Naive thymus-derived CD4-positive, alpha-beta T cell (primary cell): Measurements from ENCODE around the gene HOMER2. TPM values are rescaled to one million over a fixed set of nuclear protein-coding genes. Genes with fewer than 3 reads are reported as not detected.
"Not testable (repeated sequence)": the region's sequence is repeated elsewhere in the genome, so short reads cannot be mapped to it uniquely, and the experiment has no call there.

Experiments used
- ATAC-seq: fragments of 150-1000 bp; cut with Tn5 transposase; 2 replicates; pipeline ENCODE4 v1.10.0; 2021; ENCODE audit warnings: mild to moderate bottlenecking, moderate library complexity
- CTCF ChIA-PET: fragments of 350-600 bp; sonication (Branson Sonifier 250); formaldehyde crosslinking; loops from one replicate; lab custom pipeline; 2021; ENCODE audit warnings: antibody characterized with exemption; lab: Charles Lee
- POLR2A ChIA-PET: fragments of 350-600 bp; sonication (Branson Sonifier 250); formaldehyde crosslinking; loops from one replicate; lab custom pipeline; 2021; ENCODE audit warnings: antibody characterized with exemption, inconsistent platforms; lab: Charles Lee
- DNase-seq, 9 donors: peaks; one replicate each; pipeline versions ENCODE4 v3.0.0 to v3.0.0-alpha.2; 2020 to 2022; ENCODE audit warnings: mixed read lengths in 1 of 9
- H3K27ac ChIP-seq: one replicate; pipeline ENCODE4 v1.7.0; 2013; ENCODE audit warnings: mild to moderate bottlenecking, low read depth, low read length, moderate library complexity
- H3K27me3 ChIP-seq, 2 donors: one replicate each; pipeline ENCODE4 v1.7.0; 2013; ENCODE audit warnings: low read length in 2 of 2, mild to moderate bottlenecking in 2 of 2, moderate library complexity in 2 of 2; ENCODE audit not compliant: control insufficient read depth in 2 of 2, insufficient read depth in 2 of 2
- H3K36me3 ChIP-seq, 3 experiments: 1 replicate in 2 of 3; 2 replicates in 1 of 3; pipeline ENCODE4 v1.7.0; 2013; ENCODE audit warnings: low read length in 3 of 3, mild to moderate bottlenecking in 3 of 3, moderate library complexity in 1 of 3; ENCODE audit not compliant: insufficient read depth in 3 of 3, control insufficient read depth in 2 of 3
- H3K4me1 ChIP-seq, 2 donors: one replicate each; pipeline ENCODE4 v1.7.0; 2013; ENCODE audit warnings: low read length in 2 of 2, mild to moderate bottlenecking in 2 of 2, moderate library complexity in 1 of 2; ENCODE audit not compliant: control insufficient read depth in 2 of 2, insufficient read depth in 2 of 2
- H3K4me3 ChIP-seq: 2 replicates; pipeline ENCODE4 v1.7.0; 2013; ENCODE audit warnings: mild to moderate bottlenecking, low read length
- H3K9me3 ChIP-seq, 3 experiments: 1 replicate in 2 of 3; 2 replicates in 1 of 3; pipeline ENCODE4 v1.7.0; 2013; ENCODE audit warnings: low read length in 3 of 3; ENCODE audit not compliant: control insufficient read depth in 2 of 3
- H3K27ac Mint-ChIP-seq, 9 donors: one replicate each; pipeline ENCODE4 v1.8.0; 2020 to 2022; ENCODE audit warnings: mixed read lengths in 9 of 9, mild to moderate bottlenecking in 8 of 9, moderate library complexity in 5 of 9, inconsistent platforms in 2 of 9
- H3K27me3 Mint-ChIP-seq, 5 donors: one replicate each; pipeline ENCODE4 v1.8.0; 2021 to 2022; ENCODE audit warnings: mixed read lengths in 5 of 5, mild to moderate bottlenecking in 1 of 5
- H3K36me3 Mint-ChIP-seq, 5 donors: one replicate each; pipeline ENCODE4 v1.8.0; 2020 to 2022; ENCODE audit warnings: mixed read lengths in 5 of 5, mild to moderate bottlenecking in 3 of 5, inconsistent platforms in 1 of 5
- H3K4me1 Mint-ChIP-seq, 7 donors: one replicate each; pipeline ENCODE4 v1.8.0; 2020 to 2022; ENCODE audit warnings: mixed read lengths in 7 of 7, mild to moderate bottlenecking in 3 of 7, inconsistent platforms in 1 of 7
- H3K4me3 Mint-ChIP-seq, 10 donors: one replicate each; pipeline ENCODE4 v1.8.0; 2020 to 2022; ENCODE audit warnings: mild to moderate bottlenecking in 10 of 10, mixed read lengths in 10 of 10, moderate library complexity in 6 of 10, inconsistent platforms in 2 of 10
- H3K9me3 Mint-ChIP-seq, 11 donors: one replicate each; pipeline ENCODE4 v1.8.0; 2020 to 2022; ENCODE audit warnings: mixed read lengths in 11 of 11, mild to moderate bottlenecking in 4 of 11, inconsistent platforms in 1 of 11, moderate library complexity in 1 of 11
- intact Hi-C, 2 donors: fragments of 100-400 bp; cut with micrococcal nuclease; formaldehyde crosslinking; loops; one replicate each; pipeline ENCODE4 v1.15.1; 2023
- polyA plus RNA-seq, 2 donors: library from polyadenylated mRNA; unstranded; fragments of 300-500 nt; fragmentation: Illumina TruSeq; gene quantifications; one replicate each; pipeline ENCODE4 v1.2.3, GENCODE V29; 2021
- total RNA-seq, 6 experiments: library from RNA in 5 of 6; stranded (reverse) in 5 of 6; gene quantifications; 1 replicate in 5 of 6; 2 replicates in 1 of 6; pipeline ENCODE4 v1.2.3 and lab custom pipeline; 2021 to 2026

HOMER2 gene
- total and polyA plus RNA-seq, 7 experiments from 2014 or later: 3.8 to 29.1 (median 4.8) TPM

DNA sequence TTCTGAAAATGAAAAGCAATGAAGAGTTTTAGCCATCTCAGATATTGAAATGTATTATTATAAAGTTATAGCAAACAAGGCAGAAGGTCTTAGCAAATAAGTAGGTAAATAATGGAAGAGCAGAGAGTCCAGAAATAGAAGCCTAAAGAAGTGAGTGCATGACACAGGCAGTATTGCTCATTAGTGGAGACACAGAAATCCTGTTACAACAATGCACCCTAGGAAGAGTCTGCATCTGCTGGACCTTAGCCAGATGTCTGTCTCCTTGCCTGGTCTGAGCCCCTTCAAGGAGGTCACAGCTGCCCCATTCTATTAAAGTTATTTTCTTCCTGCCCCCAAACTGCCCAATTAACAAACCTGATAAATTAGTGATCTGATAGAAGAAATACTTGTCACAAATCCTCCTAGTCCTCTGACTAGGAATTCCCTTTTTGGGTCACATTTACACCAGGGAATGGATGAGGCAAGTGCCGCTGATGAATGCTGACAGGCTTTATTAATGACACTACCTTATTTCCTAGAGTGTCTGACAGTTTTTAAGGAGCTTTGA lies 51.9 kb downstream of the HOMER2 start:
- ATAC-seq (no peak), DNase-seq (no peak)
- Mint-ChIP-seq H3K4me1 (peaks cover 0 to 3% (median 0%) of the 10 kb centered on the region in 7 donors), H3K27ac (no peak overlapping the region), H3K27me3 (peaks cover 0 to 18% (median 0%) of the 10 kb centered on the region in 5 donors), H3K4me3 (no peak overlapping the region), H3K9me3 (peaks cover 0 to 2% (median 0%) of the 10 kb centered on the region in 11 donors), H3K36me3 (peaks cover 0 to 3% (median 0%) of the 10 kb centered on the region in 5 donors)
- ChIA-PET CTCF (no interaction called here), POLR2A (no interaction called here)
- H3K9me3 ChIP-seq: no peaks in the 10 kb centered on the region
- H3K4me1 ChIP-seq: no peaks in the 10 kb centered on the region
- intact Hi-C loops: no loop called here
- no peaks in the 10 kb centered on the region for H3K27me3 ChIP-seq
- no peak overlapping the region for H3K4me3 ChIP-seq
- no peak overlapping the region for H3K27ac ChIP-seq
- H3K36me3 ChIP-seq: no peaks in the 10 kb centered on the region

DNA sequence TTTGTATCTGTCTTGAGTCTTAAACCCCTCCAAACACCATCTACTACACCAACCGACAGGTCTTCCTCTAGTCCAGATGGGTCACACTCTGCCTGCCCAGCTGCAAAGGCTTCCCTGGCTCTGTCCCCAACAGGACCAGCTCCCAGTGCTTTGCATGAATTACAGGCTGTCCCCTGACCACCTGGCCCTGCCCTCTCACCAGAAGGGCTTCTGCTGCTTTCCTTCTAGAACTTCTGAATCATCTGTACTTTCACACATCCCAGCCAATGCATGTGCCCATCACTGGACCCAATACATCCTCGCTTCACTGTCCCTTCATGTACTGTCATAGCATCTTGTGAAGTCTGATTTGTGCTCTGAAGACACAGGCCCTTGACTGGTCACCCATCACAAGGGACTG lies 53.6 kb downstream of the HOMER2 start:
- ATAC-seq (no peak), DNase-seq (no peak)
- Histone ChIP-seq H3K4me1 (no peaks in the 10 kb centered on the region), H3K9me3 (no peaks in the 10 kb centered on the region), H3K36me3 (no peaks in the 10 kb centered on the region), H3K4me3 (no peak overlapping the region), H3K27ac (no peak overlapping the region), H3K27me3 (no peaks in the 10 kb centered on the region)
- Mint-ChIP-seq H3K9me3 (peaks cover 0 to 2% (median 0%) of the 10 kb centered on the region in 11 donors), H3K4me3 (no peak overlapping the region), H3K27ac (peak overlapping the region in 1 of 9 donors; percentile 70), H3K4me1 (peaks cover 0 to 3% (median 0%) of the 10 kb centered on the region in 7 donors), H3K27me3 (peaks cover 0 to 14% (median 1%) of the 10 kb centered on the region in 5 donors), H3K36me3 (peaks cover 0 to 3% (median 0%) of the 10 kb centered on the region in 5 donors)
- CTCF ChIA-PET: no interaction called here
- POLR2A ChIA-PET: no interaction called here
- intact Hi-C loops: no loop called here

DNA sequence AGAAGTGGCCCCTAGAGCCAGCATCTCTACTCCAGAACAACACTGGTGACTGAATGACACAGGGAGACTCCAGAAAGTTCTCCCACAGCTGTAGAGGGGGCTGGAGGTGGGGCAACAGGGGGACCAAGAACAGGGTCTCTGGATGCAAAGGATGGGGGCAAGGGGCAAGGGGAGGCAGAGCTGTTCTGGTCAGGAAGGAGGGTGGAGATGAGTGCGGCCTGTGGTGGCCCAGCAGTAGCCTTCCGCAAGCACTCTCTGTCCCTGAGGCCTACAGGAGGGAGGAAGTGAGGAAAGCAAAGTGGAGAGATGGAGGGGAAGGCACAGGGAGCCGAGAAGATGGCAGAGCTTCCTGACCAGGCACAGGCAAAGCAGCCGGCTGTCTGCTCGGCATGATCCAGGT lies 56.5 kb downstream of the HOMER2 start:
- ChIA-PET POLR2A (no interaction called here), CTCF (no interaction called here)
- no peak overlapping the region for H3K27ac ChIP-seq
- no peak overlapping the region for H3K27ac Mint-ChIP-seq
- peaks cover 0 to 15% (median 2%) of the 10 kb centered on the region in 5 donors for H3K27me3 Mint-ChIP-seq
- no peaks in the 10 kb centered on the region for H3K36me3 Mint-ChIP-seq
- H3K9me3 Mint-ChIP-seq: no peaks in the 10 kb centered on the region
- DNase-seq: no peak
- intact Hi-C loops: no loop called here
- H3K36me3 ChIP-seq: no peaks in the 10 kb centered on the region
- ATAC-seq: no peak
- H3K27me3 ChIP-seq: no peaks in the 10 kb centered on the region
- H3K4me1 Mint-ChIP-seq: no peaks in the 10 kb centered on the region
- no peaks in the 10 kb centered on the region for H3K9me3 ChIP-seq
- H3K4me1 ChIP-seq: no peaks in the 10 kb centered on the region
- H3K4me3 ChIP-seq: no peak overlapping the region
- H3K4me3 Mint-ChIP-seq: no peak overlapping the region

DNA sequence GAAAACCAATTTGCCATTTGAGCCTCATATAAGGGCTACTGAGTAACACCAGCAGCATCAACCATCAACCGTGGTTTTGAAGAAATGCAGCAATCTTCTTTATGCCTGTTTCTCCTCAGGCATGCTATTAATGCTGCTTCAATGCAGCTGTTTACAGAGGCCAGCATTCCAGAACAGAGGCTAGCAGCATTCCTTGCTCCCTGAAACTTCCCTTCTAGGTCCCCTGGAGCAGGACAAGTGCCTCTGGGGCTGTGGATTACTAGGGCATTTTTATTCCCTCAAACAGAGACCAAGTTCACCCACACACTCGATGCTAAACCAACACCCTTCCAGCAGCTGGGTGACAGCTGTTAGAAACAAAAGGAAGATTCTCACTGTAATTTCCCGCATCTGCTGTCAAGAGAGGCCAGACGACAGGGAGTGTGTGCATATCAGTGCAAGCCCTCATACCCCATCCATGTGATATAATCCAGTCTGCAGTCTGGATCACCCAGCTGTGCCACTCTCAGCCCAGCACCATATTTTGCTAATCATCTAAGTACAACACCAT lies 57.5 kb downstream of the HOMER2 start:
- Mint-ChIP-seq H3K9me3 (no peaks in the 10 kb centered on the region), H3K4me3 (no peak overlapping the region), H3K27ac (no peak overlapping the region), H3K36me3 (no peaks in the 10 kb centered on the region), H3K27me3 (peaks cover 0 to 15% (median 0%) of the 10 kb centered on the region in 5 donors), H3K4me1 (no peaks in the 10 kb centered on the region)
- ATAC-seq (no peak), DNase-seq (no peak)
- intact Hi-C loops: no loop called here
- Histone ChIP-seq H3K9me3 (no peaks in the 10 kb centered on the region), H3K27ac (no peak overlapping the region), H3K36me3 (no peaks in the 10 kb centered on the region), H3K4me1 (no peaks in the 10 kb centered on the region), H3K4me3 (no peak overlapping the region), H3K27me3 (no peaks in the 10 kb centered on the region)
- CTCF ChIA-PET: no interaction called here
- POLR2A ChIA-PET: no interaction called here

DNA sequence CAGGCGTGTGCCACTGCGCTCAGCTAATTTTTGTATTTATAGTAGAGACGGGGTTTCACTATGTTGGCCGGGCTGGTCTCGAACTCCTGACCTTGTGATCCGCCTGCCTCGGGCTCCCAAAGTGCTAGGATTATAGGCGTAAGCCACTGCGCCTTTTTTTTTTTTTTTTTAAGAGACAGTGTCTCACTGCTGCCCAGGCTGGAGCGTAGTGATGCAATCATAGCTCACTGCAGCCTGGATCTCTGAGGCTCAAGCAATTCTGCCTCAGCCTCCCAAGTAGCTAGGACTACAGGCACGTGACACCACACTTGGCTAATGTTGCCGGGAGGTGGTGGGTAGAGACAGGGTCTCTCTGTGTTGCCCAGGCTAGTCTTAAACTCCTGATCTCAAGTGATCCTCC lies 59.0 kb downstream of the HOMER2 start:
- intact Hi-C loops, ATAC-seq, POLR2A ChIA-PET, DNase-seq, H3K27ac Mint-ChIP-seq, H3K9me3 ChIP-seq, H3K4me3 Mint-ChIP-seq, H3K27ac ChIP-seq, H3K27me3 ChIP-seq, H3K9me3 Mint-ChIP-seq, H3K4me1 Mint-ChIP-seq, H3K4me3 ChIP-seq, H3K36me3 ChIP-seq, CTCF ChIA-PET, H3K36me3 Mint-ChIP-seq, H3K4me1 ChIP-seq: not testable (repeated sequence)
- H3K27me3 Mint-ChIP-seq: peaks cover 0 to 13% (median 0%) of the 10 kb centered on the region in 5 donors

DNA sequence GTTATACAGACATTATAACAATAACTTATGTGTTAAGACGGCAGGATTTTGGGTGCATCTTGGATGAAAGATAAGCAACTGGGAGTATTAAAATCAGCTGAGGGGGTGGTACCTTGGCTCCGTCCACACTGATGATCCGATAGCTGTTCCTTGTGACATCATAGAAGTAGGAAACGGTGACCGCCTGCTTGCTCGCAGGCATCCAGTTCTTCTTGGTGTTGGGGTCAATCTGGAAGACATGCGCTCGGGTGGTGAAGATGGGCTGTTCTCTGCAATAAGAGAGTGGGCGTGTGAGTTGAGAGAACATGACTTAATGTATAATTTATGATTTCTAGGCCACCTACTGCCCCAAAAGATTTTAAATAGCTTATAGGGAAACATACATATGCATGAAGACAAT lies 59.9 kb downstream of the HOMER2 start:
- ChIA-PET CTCF (no interaction called here), POLR2A (no interaction called here)
- H3K27me3 Mint-ChIP-seq: peaks cover 0 to 9% (median 0%) of the 10 kb centered on the region in 5 donors
- H3K27ac Mint-ChIP-seq: no peak overlapping the region
- Histone ChIP-seq H3K36me3 (no peaks in the 10 kb centered on the region), H3K27me3 (no peaks in the 10 kb centered on the region), H3K4me3 (no peak overlapping the region), H3K9me3 (no peaks in the 10 kb centered on the region), H3K4me1 (no peaks in the 10 kb centered on the region), H3K27ac (no peak overlapping the region)
- no peak for DNase-seq
- H3K4me1 Mint-ChIP-seq: no peaks in the 10 kb centered on the region
- no peak for ATAC-seq
- H3K36me3 Mint-ChIP-seq: peaks cover 0 to 8% (median 0%) of the 10 kb centered on the region in 5 donors
- H3K4me3 Mint-ChIP-seq: no peak overlapping the region
- intact Hi-C loops: no loop called here
- H3K9me3 Mint-ChIP-seq: no peaks in the 10 kb centered on the region

DNA sequence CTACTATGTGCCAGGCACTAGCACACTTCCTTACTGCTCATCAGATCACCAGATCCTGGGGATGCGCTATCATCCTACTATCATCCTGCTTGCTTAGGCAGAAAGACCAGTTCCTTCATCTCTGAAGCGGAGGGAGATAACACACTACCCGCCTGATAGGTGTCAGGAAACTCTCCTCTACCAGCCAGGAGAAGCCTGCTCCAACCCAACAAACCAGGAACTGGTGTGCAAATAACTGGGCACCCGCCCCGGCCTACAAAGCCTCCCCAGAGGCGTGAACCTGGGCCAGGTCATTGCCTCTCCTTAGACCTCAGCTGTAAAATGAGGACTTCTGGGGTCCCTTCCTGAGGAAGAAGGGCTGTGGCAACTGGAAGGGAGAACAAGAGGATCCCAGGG lies 61.5 kb downstream of the HOMER2 start:
- Histone ChIP-seq H3K9me3 (no peaks in the 10 kb centered on the region), H3K4me1 (no peaks in the 10 kb centered on the region), H3K27me3 (no peaks in the 10 kb centered on the region), H3K27ac (no peak overlapping the region), H3K4me3 (no peak overlapping the region), H3K36me3 (no peaks in the 10 kb centered on the region)
- no peak for DNase-seq
- Mint-ChIP-seq H3K4me3 (no peak overlapping the region), H3K9me3 (no peaks in the 10 kb centered on the region), H3K4me1 (no peaks in the 10 kb centered on the region), H3K36me3 (peaks cover 0 to 8% (median 0%) of the 10 kb centered on the region in 5 donors), H3K27ac (no peak overlapping the region), H3K27me3 (peaks cover 0 to 8% (median 0%) of the 10 kb centered on the region in 5 donors)
- intact Hi-C loops: no loop called here
- ChIA-PET POLR2A (no interaction called here), CTCF (no interaction called here)
- ATAC-seq: no peak
